Esophagus squamous epithelium (tissue), 5 donors: Measurements from ENCODE around the gene PLXDC1. TPM values are rescaled to one million over a fixed set of nuclear protein-coding genes. Genes with fewer than 3 reads are reported as not detected.

Experiments used
- DNase-seq: peaks from one replicate; lab custom pipeline; 2025; lab: John Stamatoyannopoulos, UW
- H3K27ac ChIP-seq, 4 donors: fragments of 200-600 bp; sonication (generic); one replicate each; pipeline ENCODE4 v1.5.1; 2016 to 2019; ENCODE audit warnings: mild to moderate bottlenecking in 1 of 4
- H3K27me3 ChIP-seq, 4 donors: fragments of 200-600 bp; sonication (generic); 1 replicate in 3 of 4; 2 replicates in 1 of 4; pipeline versions ENCODE4 v1.5.1 to v1.6.0; 2017 to 2021; ENCODE audit warnings: antibody characterized with exemption in 1 of 4
- H3K36me3 ChIP-seq, 3 donors: fragments of 200-600 bp; sonication (generic); one replicate each; pipeline ENCODE4 v1.5.1; 2016 to 2019
- H3K4me1 ChIP-seq, 3 donors: fragments of 200-600 bp; sonication (generic); one replicate each; pipeline ENCODE4 v1.5.1; 2017 to 2019
- H3K4me3 ChIP-seq, 4 donors: fragments of 200-600 bp; sonication (generic); 1 replicate in 3 of 4; 2 replicates in 1 of 4; pipeline ENCODE4 v1.5.1; 2016 to 2019; ENCODE audit warnings: mild to moderate bottlenecking in 2 of 4, moderate library complexity in 1 of 4
- H3K9me3 ChIP-seq, 3 donors: fragments of 200-600 bp; sonication (generic); one replicate each; pipeline ENCODE4 v1.5.1; 2016 to 2019
- POLR2A ChIP-seq, 4 donors: fragments of 450-650 bp; IDR thresholded peaks; one replicate each; pipeline ENCODE4 v1.6.1; 2017; ENCODE audit warnings: antibody characterized with exemption in 4 of 4, mild to moderate bottlenecking in 4 of 4, moderate library complexity in 3 of 4
- WGBS, 2 donors: methylation state at CpG; one replicate each; pipeline ENCODE4 v1.1.5; 2018; 5-methylcytosine and 5-hydroxymethylcytosine counted together
- intact Hi-C: fragments of 100-400 bp; cut with DNase I; formaldehyde crosslinking; loops from one replicate; pipeline ENCODE4 v1.15.0; 2022
- total RNA-seq, 4 donors: library from RNA; depleted of rRNA; stranded (reverse); fragments of >200 nt; gene quantifications; one replicate each; pipeline ENCODE4 v1.1.0, GENCODE V29; 2016
- TF ChIP-seq, protein P1 (sequence below), 6 experiments: fragments of 450-650 bp in 4 of 6; fragments of 200-600 bp in 2 of 6; sonication (generic) in 2 of 6; IDR thresholded peaks; one replicate each; pipeline ENCODE4 v1.5.1; 2016 to 2019; ENCODE audit warnings: antibody characterized with exemption in 6 of 6, mild to moderate bottlenecking in 4 of 6, moderate library complexity in 4 of 6
- donor health status: DM: yes; HTN: yes; CAD: no.

The PLXDC1 gene
- total RNA-seq, 4 donors from 2014 or later, result 1.2 to 7.2 (median 4.6) TPM

DNA sequence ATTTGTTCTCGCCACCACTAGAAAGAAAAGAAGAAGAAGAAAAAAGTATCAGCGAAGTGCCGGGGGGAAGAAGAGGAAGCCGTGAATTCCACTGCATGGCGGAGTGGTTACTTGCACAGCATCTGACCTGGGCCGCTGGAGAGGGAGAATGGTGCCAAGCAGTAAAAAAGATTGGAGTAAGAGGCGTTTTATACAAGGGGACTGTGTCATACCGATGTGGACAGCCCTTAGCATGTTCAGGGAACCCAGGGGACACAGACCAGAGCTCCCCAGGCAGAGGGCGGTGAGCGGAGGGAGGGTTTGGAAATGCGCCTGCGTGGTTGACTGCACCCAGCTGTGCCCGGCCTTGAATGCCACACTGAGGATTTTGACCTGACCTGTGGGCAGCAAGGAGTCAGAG, 52.8 kb downstream of the PLXDC1 start:
- peak overlapping the region in 1 of 4 donors; percentile 66 for H3K27ac ChIP-seq
- H3K4me3 ChIP-seq, result no peak overlapping the region
- no peaks in the 10 kb centered on the region for H3K9me3 ChIP-seq
- peaks cover 4 to 74% (median 33%) of the 10 kb centered on the region in 3 donors for H3K4me1 ChIP-seq
- H3K36me3 ChIP-seq, result no peaks in the 10 kb centered on the region
- intact Hi-C loops, result no loop called here
- DNase-seq, result no peak
- no peak for TF ChIP-seq POLR2A (IDR thresholded peaks at IDR 0.05)
- TF ChIP-seq, protein P1, sequence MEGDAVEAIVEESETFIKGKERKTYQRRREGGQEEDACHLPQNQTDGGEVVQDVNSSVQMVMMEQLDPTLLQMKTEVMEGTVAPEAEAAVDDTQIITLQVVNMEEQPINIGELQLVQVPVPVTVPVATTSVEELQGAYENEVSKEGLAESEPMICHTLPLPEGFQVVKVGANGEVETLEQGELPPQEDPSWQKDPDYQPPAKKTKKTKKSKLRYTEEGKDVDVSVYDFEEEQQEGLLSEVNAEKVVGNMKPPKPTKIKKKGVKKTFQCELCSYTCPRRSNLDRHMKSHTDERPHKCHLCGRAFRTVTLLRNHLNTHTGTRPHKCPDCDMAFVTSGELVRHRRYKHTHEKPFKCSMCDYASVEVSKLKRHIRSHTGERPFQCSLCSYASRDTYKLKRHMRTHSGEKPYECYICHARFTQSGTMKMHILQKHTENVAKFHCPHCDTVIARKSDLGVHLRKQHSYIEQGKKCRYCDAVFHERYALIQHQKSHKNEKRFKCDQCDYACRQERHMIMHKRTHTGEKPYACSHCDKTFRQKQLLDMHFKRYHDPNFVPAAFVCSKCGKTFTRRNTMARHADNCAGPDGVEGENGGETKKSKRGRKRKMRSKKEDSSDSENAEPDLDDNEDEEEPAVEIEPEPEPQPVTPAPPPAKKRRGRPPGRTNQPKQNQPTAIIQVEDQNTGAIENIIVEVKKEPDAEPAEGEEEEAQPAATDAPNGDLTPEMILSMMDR (IDR thresholded peaks at IDR 0.05), result no peak
- 69 to 70% methylated on average over 9 to 13 of the region's 13 CpGs for WGBS, 2 donors
- H3K27me3 ChIP-seq, result peaks cover 0 to 13% (median 0%) of the 10 kb centered on the region in 4 donors

DNA sequence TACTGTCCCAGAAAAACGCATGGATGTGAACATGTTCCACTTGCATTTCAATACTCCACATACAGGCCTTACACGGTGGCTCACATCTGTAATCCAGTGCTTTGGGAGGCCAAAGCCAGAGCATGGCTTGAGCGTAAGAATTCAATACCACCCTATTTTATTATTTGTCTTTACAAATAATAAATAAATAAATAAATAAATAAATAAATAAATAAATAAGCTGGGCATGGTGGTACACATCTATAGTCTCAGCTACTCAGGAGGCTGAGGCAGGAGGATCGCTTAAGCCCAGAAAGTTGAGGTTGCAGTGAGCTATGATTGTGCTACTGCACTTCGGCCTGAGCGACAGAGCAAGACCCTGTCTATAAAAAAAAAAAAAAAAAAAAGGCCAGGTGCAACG, 53.9 kb downstream of the PLXDC1 start:
- 88 to 90% methylated on average over 7 of the region's 7 CpGs for WGBS, 2 donors
- peak overlapping the region in 3 of 4 donors; percentile 58 to 73 (median 64) for H3K27ac ChIP-seq
- peaks cover 4 to 80% (median 33%) of the 10 kb centered on the region in 3 donors for H3K4me1 ChIP-seq
- TF ChIP-seq, protein P1 (IDR thresholded peaks at IDR 0.05), result no peak
- no peak for TF ChIP-seq POLR2A (IDR thresholded peaks at IDR 0.05)
- no peak for DNase-seq
- intact Hi-C loops, result no loop called here
- no peaks in the 10 kb centered on the region for H3K36me3 ChIP-seq
- no peak overlapping the region for H3K4me3 ChIP-seq
- peaks cover 0 to 13% (median 0%) of the 10 kb centered on the region in 4 donors for H3K27me3 ChIP-seq
- no peaks in the 10 kb centered on the region for H3K9me3 ChIP-seq

DNA sequence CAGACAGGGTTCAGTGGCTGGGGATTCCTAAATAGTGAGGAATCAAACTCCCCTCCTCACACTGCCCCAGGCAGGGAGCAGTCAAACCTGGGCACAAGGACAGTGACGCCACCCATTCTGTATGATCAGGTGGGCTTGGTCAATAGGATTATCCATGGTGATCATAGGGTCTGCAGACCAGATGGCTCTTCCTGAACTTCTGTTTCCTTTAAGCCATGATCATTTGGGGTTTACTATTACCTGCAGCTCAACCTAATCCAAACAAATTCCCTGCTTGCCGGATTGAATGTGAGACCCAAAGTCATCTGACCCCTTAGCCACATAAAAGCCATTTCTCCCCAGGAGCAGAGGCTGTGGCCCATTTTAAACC, 54.3 kb downstream of the PLXDC1 start:
- TF ChIP-seq POLR2A (IDR thresholded peaks at IDR 0.05), result no peak
- TF ChIP-seq, protein P1 (IDR thresholded peaks at IDR 0.05), result no peak
- WGBS, 2 donors, result 79 to 80% methylated on average over 2 of the region's 2 CpGs
- Histone ChIP-seq H3K27me3 (peaks cover 0 to 13% (median 0%) of the 10 kb centered on the region in 4 donors), H3K4me3 (no peak overlapping the region), H3K4me1 (peaks cover 4 to 79% (median 33%) of the 10 kb centered on the region in 3 donors), H3K27ac (peak overlapping the region; percentile 40 to 73 (median 61)), H3K9me3 (no peaks in the 10 kb centered on the region), H3K36me3 (no peaks in the 10 kb centered on the region)
- intact Hi-C loops, result no loop called here
- no peak for DNase-seq

DNA sequence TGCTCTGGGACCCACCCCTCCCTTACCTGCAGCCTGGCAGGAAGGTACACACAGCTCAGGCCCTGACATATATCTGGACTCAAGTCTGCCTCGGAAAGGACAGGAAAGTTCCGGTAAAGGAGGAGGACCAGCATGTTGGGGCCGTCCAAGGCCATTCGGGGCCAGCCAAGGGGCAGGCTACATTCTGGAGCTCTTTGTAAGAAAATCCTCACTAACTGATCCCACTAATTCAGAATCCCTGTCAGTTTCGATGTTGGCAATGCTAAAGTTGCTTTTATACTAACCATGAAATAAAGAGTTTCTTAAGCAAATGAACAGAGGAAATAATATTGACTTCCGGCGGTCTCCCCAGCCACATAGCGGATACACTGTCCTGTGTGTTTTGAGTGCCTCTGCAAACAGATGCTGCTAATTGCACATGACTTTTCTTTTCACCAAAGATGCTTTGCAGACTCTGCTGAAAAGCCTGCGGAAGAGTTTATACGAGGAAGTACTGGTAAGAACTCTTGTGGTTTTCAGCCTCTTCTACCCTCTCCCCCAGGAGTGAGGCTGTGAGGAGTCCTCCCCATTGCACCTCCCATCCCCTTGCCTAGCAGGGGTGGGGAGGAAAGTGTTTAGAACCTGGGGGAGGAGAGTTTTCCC, 54.8 kb downstream of the PLXDC1 start:
- H3K9me3 ChIP-seq, result no peaks in the 10 kb centered on the region
- WGBS, 2 donors, result 41 to 59% methylated on average over 9 to 10 of the region's 10 CpGs
- DNase-seq, result no peak
- peaks cover 0 to 13% (median 0%) of the 10 kb centered on the region in 4 donors for H3K27me3 ChIP-seq
- H3K4me1 ChIP-seq, result peaks cover 4 to 79% (median 33%) of the 10 kb centered on the region in 3 donors
- H3K36me3 ChIP-seq, result no peaks in the 10 kb centered on the region
- intact Hi-C loops, result no loop called here
- peak overlapping the region; percentile 58 to 73 (median 65) for H3K27ac ChIP-seq
- no peak for TF ChIP-seq POLR2A (IDR thresholded peaks at IDR 0.05)
- TF ChIP-seq, protein P1 (IDR thresholded peaks at IDR 0.05), result no peak
- peak overlapping the region in 2 of 4 donors; percentile 1 to 18 for H3K4me3 ChIP-seq

DNA sequence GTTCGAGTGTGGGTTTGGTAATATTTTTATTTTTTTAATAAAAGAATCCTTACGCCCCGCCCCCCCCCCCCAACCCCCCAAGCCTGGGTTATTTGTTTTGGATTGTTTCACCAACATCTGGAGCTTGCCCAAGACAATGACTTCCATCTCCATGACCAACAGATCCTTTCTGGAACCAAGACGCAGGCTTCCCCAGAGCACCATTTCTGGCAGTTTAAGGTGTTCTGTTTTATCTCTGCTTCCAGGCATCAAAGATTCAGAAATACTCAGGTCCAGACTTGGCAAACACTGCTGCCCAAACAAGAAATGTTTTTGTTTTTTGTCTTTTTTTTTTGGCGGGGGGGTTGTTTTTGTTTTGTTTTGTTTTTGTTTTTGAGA, 56.1 kb downstream of the PLXDC1 start:
- DNase-seq, result no peak
- Histone ChIP-seq H3K9me3 (no peaks in the 10 kb centered on the region), H3K4me1 (peaks cover 4 to 90% (median 33%) of the 10 kb centered on the region in 3 donors), H3K27me3 (peaks cover 0 to 13% (median 0%) of the 10 kb centered on the region in 4 donors), H3K36me3 (no peaks in the 10 kb centered on the region), H3K27ac (peak overlapping the region in 2 of 4 donors; percentile 49 to 64), H3K4me3 (no peak overlapping the region)
- WGBS, 2 donors, result 27 to 33% methylated on average over 4 to 5 of the region's 5 CpGs
- intact Hi-C loops, result no loop called here
- TF ChIP-seq, protein P1 (IDR thresholded peaks at IDR 0.05), result no peak
- TF ChIP-seq POLR2A (IDR thresholded peaks at IDR 0.05), result no peak
